ENCODE results near the gene ARL14EPL.

The ARL14EPL gene

DNA sequence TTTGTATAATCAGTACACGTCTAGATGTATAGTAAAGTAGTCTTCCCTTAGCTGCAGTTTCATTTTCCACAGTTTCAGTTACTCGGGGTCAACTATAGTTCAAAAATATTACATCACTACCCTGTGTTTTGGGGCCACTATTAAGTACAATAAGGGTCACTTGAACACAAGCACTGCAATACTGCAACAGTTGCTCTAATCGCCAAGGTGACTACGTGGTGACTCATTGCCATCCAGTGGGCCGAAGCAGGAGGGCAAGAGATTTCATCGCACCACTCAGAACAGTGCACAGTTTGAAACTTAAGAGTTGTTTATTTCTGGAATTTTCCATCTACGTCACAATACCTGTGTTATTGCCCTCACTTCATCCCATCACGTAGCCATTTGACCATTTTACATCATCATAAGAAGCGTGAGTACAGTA, at the start of gene ARL14EPL:
ARL14EPL (plus strand) TSS at position 379 of the 424 bp plus-strand sequence. CDS start 18,994 bp downstream, outside the sequence.
- no peak for DNase-seq

DNA sequence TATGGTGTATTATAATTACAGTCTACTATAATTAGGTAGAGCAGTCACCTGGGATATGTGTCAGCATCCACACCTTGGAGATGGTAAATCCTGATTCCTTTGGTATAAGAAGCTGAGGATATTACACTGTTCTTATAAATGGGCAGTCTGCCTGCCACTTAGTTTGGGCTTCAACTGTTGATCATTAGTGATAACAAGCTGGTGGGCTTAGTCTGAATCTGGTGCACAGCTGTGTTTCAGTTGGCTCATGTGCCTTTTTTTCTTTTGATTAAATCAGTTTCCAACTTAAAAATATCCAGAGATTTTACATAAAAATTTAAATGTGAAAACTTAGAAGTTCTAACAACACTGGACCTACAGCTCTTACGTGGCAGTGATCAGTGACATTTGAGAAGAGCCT, 48.8 kb upstream of the ARL14EPL start:
- no peak for DNase-seq

- DNase-seq = no peak
These were observed 46.2 kb upstream of the ARL14EPL start for GRCh38 chr5:115985802-115986757.

- no peak for DNase-seq
These were observed 44.3 kb upstream of the ARL14EPL start for GRCh38 chr5:115988002-115988401.

DNA sequence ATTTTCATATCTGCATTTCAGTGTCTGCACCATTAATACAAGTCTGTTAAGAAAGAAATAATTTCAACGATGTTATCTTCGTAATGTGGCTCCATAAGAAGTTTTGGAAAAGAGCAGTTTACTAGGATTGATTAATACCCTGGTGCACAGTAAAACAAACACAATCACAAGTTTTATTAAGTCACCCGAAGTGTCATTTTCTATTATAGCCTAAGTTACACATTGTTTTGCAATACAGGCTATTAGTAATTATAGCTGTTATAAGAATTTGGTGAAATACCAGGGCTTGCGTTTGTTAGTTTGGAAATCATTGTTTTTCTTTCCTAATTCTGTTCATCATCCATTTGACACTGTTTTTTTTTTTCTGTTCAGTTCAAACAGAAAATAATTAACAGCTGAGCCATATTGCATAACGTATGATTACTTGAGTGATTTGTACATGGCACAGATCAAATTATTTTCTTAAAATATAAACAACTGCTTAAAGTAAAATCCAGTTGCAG, 39.4 kb upstream of the ARL14EPL start:
- DNase-seq = no peak

- DNase-seq = no peak
These were observed 36.9 kb upstream of the ARL14EPL start for GRCh38 chr5:115995351-115995750.

GRCh38 chr5:116002116-116002906, 30.0 kb upstream of the ARL14EPL start:
- no peak for DNase-seq

DNA sequence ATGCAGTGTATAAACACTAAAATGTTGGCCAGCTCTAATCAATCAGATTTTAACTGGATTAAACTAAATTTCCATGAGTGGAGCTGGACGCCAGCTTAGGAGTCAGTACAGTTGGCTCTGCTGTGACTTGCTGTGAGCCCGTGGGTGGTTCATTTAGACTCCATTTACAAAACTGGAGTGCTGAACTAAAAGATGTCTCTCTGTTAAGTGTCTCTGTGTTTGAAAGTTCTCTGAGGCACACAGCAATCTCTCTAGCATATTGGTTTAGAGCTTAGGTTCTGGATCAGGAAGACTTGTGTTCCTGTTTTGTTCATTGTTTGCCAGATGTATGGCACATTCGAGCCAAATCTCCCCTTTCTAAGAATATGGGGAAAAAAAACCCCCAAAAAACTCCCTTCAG, 28.0 kb upstream of the ARL14EPL start:
- no peak for DNase-seq

DNA sequence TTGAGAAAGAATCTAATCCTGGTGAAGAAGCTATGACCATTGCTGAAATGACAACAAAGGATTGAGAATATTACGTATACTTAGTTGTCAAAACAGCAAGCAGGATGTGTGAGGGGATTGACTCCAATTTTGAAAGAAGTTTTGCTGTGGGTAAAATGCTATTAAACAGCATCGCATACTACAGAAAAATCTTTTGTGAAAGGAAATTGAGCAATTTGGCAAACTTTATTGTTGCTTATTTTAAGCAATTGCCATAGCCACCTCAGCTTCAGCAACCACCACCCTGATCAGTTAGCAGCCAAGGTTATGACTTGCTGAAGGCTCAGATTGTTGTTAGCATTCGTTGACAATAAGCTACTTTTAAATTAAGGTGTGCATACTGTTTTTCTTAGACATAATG, 22.5 kb upstream of the ARL14EPL start:
- DNase-seq = no peak

DNA sequence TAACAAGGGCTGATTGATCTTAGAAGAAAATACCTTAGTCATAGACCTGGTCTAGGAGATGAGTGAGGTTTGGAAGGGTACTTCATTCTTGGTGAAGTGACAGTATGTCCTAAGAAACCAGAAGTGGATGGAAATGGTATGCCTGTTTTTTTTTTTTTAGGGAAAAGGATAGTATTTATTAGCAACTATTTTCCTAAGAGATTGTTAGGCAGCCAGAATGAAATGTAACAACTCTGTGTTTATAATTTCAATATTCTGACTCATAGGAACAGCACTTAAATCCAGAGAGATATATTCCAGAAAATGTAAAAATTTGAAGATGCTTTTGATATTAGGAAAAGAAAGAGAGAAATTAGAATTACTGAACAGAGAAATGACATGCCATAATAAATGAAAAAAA, 21.2 kb upstream of the ARL14EPL start:
- DNase-seq = no peak

DNA sequence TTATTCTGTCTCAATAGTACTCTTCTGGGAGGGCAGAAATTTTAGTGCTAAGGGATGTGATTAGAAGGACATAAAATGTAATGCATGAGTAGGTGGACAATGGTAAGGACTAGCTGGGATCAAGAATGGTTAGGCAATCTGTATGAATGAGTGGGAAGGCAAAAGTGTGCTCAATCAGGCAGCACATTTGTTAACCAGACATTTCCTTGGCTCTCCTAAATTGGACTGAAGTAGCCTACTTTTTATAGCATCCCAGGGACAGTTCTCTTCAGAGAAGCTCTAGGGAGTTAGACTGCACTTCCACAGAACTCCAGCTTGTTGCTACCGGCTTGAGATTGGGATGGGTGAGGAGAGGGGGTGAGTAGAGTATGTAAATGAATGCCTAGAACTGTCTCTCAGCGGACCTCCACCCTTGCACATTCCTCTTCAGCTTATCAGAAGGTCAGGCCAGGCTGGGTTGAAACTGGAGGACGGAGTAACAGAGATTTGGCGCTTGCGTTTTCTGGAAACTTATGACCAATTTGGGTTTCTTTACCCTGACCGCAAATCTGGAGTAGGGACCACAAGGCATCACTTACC, 19.0 kb upstream of the ARL14EPL start:
- no peak for DNase-seq

DNA sequence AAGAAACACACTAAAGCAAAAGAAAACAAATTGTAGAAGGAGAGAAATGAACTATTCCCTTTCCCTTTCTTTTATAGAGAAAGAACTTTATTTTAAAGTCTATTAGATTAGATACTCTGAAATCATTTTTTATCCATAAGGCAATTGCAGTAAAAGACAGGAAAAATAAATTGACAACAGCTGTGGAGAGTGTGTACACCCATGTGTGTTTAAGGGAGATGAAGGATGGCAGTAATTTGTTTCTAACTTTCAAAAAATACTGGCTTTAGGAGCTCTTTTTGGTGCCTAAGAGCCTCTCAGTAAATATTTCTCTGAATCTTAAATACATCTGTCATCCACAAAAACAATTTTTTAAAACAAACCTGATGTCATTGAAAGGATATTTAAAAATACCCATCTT, 18.3 kb upstream of the ARL14EPL start:
- no peak for DNase-seq

- no peak for DNase-seq
These were observed 8.7 kb upstream of the ARL14EPL start for GRCh38 chr5:116023619-116024018.

GRCh38 chr5:116025866-116026265, 6.4 kb upstream of the ARL14EPL start:
- no peak for DNase-seq

- no peak for DNase-seq
These were observed 719 bp downstream of the ARL14EPL start for GRCh38 chr5:116032991-116033390.

DNA sequence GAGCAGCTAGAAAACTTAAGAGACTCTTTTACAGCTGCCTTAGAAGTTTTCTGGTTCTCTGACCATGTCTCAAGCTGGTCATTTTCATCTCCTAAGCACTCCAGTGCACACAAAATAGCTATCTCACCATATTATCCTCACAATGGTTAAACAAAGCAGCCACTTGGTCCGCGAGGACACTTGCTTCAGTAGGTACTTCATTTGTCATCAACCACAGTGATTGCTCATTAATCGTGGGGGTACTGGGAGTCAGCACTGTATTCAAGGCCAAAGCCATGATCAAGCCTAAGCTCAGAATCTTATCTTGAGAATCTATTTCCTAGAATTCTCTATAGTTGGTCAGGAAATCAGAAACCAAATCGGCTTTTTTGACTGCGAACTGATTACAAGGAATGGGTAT, 2.9 kb downstream of the ARL14EPL start:
- no peak for DNase-seq

- DNase-seq = no peak
These were observed 5.1 kb downstream of the ARL14EPL start for GRCh38 chr5:116037236-116037822.

- no peak for DNase-seq
These were observed 6.5 kb downstream of the ARL14EPL start for GRCh38 chr5:116038817-116039216.

GRCh38 chr5:116042375-116042774, 10.1 kb downstream of the ARL14EPL start:
- no peak for DNase-seq

DNA sequence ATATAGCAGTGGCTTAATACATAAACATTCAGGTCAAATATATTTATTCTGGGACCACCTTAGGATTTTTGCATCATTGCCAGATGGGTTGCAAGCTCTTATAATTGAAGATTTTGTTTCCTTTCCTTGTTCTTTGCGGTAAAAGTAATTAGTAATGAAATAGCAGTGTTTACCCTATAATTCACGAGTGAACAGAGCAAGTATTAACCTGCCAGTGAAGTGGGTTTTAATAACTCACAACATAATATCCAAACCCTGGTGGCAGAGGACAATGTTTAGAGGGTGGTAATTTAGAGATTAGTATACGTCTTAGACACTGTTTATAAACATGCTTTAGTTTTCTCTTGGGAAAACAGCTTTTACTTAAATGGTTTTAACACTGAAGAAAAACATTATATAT, 11.8 kb downstream of the ARL14EPL start:
- no peak for DNase-seq

DNA sequence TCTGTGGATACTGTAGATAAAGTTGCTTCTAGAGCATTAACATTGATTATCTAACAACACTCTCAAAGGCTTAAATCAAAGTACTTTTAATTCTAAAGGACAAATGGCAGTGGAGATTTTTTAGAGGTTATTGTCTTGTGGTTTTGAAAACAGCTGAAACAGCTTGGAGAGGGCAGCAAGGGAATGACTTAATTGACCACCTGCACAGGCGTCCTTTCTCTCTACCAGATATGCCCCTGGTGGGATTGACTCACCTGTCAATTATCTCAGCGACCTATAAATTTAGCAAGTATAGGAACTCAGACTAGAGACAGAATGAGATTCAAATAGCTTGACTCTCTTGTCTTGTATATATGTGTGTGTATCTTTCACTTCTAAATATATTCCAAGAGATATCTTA, 13.5 kb downstream of the ARL14EPL start:
- no peak for DNase-seq

- no peak for DNase-seq
These were observed 14.0 kb downstream of the ARL14EPL start for GRCh38 chr5:116046261-116046660.

GRCh38 chr5:116046823-116047222, 14.6 kb downstream of the ARL14EPL start:
- no peak for DNase-seq

All from bone marrow (tissue), 2 donors.